Measurements from ENCODE around the gene PKP3. TPM values are rescaled to one million over a fixed set of nuclear protein-coding genes. Genes with fewer than 3 reads are reported as not detected.
"Not testable (repeated sequence)": the region's sequence is repeated elsewhere in the genome, so short reads cannot be mapped to it uniquely, and the experiment has no call there.

The PKP3 gene, protein sequence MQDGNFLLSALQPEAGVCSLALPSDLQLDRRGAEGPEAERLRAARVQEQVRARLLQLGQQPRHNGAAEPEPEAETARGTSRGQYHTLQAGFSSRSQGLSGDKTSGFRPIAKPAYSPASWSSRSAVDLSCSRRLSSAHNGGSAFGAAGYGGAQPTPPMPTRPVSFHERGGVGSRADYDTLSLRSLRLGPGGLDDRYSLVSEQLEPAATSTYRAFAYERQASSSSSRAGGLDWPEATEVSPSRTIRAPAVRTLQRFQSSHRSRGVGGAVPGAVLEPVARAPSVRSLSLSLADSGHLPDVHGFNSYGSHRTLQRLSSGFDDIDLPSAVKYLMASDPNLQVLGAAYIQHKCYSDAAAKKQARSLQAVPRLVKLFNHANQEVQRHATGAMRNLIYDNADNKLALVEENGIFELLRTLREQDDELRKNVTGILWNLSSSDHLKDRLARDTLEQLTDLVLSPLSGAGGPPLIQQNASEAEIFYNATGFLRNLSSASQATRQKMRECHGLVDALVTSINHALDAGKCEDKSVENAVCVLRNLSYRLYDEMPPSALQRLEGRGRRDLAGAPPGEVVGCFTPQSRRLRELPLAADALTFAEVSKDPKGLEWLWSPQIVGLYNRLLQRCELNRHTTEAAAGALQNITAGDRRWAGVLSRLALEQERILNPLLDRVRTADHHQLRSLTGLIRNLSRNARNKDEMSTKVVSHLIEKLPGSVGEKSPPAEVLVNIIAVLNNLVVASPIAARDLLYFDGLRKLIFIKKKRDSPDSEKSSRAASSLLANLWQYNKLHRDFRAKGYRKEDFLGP
- total RNA-seq, result not detected

DNA sequence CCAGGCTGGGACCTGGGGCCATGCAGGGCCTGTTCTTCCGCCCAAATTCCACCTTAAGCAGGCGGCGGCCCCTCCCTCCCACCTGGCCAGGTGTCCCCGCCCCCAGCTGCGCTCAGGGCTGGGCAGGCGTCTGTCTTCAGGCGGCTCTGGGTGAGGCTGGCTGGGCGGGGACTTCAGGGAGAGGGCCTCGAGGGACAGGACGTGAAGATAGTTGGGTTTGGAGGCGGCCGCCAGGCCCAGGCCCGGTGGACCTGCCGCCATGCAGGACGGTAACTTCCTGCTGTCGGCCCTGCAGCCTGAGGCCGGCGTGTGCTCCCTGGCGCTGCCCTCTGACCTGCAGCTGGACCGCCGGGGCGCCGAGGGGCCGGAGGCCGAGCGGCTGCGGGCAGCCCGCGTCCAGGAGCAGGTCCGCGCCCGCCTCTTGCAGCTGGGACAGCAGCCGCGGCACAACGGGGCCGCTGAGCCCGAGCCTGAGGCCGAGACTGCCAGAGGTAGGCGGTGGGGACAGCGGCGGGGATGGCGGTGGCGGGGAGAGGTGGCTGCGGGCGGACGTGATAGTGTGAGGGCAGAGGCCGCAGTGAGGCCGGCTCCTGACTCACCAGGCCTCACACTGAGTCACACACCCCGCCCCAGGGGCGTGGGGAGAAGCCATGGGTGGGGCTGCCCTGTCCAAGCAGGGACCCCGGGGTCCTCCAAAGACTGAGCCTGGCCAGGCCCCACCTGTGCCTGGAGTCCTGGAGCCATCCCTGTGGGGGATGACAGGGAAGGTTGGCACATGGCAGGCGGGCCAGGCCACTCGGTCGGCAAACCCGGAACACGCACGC lies at the start of gene PKP3:
Gene PKP3, plus strand, starts transcription at position 176 of the 824 bp plus-strand sequence. Its CDS starts 84 bp downstream, at position 260.
- FAIRE-seq (no peak), DNase-seq (ENCODE audit: low spot score in 2 of 2) (no peak)

DNA sequence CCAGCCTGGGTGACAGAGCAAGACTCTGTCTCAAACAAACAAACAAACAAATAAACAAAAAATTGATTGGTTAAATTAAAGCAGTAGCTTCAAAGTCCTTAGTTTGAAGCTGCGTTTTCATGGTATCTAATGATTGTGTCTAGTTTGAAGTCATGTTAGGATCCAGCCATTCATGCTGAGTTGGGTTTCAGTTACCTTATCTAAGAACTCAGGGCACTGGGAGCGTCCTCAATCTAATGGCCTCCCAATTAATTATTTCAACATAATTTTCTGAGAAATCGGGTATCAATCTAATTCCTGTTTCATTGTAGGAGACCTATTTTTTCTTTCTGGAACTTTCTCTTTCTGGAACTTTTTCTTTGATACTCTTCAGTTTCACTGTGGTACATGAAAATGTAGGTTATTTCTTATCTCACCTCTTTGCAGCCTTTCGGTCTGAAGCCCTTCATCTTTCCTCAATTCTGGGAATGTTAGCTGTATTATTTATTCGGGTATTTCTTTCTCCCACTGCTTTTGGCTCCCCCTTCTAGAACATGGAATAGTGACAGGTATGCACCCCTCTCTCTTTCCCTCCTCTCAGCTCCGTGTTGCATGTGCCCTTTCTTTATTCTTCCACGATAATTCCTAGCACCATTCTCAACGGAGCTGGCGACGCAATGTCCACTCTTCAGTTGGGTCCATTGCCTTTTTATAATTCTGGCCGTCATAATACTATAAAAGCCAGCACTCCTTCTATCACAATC lies 49.0 kb upstream of the PKP3 start:
- DNase-seq (ENCODE audit: low spot score in 2 of 2) (no peak), FAIRE-seq (no peak)

DNA sequence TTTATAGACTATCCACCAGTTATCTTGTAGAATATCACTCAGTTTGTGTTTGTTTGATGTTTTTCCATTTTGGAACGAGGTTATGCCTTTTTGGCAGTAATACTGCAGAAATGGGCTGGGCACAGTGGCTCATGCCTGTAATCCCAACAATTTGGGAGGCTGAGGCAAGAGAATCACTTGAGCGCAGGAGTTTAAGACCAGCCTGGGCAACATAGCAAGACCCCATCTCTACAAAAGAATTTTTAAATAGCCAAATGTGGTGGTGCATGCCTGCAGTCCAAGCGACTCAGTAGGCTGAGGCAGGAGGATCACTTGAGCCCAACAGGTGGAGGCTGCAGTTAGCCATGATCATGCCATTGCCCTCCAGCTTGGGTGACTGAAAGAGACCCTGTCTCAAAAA lies 47.5 kb upstream of the PKP3 start:
- no peak for DNase-seq (ENCODE audit: low spot score in 2 of 2)
- FAIRE-seq, result no peak

DNA sequence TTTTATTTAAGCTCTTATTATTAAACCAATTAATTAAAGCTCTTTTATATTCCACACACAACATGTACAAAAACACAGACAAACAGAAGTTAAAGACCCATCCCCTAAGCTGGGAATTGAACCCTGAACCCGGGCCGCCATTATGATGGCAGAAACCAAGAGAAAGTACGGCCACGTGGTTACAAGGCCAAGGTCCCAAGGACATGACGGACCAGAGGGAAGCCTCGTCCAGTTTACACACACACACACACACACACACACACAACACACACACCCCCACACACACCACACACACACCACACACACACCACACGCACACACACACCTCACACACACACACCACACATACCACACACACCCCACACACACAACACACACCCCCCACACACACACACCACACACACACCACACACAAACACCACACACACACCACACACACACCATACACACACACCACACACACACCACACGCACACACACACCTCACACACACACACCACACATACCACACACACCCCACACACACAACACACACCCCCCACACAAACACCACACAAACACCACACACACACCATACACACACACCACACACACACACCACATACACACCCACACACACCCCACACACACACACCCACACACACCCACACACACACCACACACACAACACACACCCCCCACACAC lies 44.6 kb upstream of the PKP3 start:
- not testable (repeated sequence) for FAIRE-seq; DNase-seq (ENCODE audit: low spot score in 2 of 2)

DNA sequence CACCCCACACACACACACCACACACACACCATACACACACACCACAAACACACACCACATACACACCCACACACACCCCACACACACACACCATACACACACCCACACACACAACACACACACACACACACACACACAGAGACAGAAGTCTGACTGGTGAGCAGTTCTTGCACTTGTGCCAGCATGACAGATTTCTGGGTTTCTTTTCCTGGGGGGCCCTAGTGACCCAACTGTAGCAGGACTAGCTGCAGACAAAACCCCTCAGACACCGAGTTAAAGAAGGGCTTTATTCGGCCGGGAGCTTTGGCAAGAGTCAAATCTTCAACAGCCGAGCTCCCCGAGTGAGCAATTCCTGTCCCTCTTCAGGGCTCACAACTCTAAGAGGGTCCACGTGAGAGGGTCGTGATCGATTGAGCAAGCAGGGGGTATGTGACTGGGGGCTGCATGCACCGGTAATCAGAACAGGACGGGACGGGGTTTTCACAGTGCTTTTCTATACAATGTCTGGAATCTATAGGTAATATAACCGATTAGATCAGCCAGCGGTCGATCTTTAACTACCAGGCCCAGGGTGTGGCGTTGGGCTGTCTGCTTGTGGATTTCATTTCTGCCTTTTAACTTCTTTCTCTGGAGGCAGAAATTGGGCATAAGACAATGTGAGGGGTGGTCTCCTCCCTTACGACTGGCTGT lies 43.8 kb upstream of the PKP3 start:
- not testable (repeated sequence) for FAIRE-seq; DNase-seq (ENCODE audit: low spot score in 2 of 2)

DNA sequence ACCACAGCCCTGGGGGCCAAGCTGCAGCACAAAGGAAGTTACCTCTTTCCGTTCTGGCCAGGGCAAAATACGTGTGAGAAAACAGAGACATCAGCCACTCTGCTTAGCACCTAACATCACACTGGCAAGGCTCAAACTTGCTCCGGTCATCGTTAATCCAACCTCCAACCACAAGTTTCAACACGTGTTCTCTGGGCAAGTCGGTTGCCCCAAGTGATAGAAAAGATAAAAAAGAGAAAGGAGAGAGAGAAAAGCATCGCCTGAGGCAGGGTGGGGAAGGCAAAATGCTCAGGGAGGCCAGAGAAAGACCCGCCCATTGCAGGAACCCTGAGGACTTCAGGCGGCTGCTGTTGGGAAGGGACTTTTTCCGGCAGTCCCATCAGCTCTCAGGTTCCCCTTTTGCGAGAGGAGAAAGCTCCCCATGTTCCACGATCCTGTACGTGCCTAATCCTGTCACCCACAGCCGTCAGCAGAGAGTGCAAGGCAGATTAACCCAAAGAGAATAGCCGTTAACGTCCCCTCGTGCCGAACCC lies 43.2 kb upstream of the PKP3 start:
- DNase-seq (ENCODE audit: low spot score in 2 of 2), result no peak
- no peak for FAIRE-seq

DNA sequence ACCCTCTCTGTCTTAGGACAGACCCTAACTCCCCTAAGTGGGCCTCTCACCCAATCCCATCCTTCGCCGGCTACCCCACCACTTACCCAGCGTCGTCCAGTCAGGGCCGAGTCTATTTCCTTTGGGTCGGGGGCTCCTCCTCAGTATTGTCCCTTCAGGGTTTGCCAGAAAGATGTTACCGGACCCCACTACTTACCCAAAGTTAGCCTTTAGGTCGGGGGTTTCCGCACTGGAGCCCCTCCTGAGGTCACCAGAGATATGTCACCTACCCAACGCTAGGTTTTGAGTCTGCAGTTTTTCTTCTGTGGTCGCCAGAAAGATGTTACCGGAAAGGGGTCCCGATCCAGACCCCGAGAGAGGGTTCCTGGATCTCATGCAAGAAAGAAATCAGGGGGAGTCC lies 42.6 kb upstream of the PKP3 start:
- no peak for DNase-seq (ENCODE audit: low spot score in 2 of 2)
- no peak for FAIRE-seq

DNA sequence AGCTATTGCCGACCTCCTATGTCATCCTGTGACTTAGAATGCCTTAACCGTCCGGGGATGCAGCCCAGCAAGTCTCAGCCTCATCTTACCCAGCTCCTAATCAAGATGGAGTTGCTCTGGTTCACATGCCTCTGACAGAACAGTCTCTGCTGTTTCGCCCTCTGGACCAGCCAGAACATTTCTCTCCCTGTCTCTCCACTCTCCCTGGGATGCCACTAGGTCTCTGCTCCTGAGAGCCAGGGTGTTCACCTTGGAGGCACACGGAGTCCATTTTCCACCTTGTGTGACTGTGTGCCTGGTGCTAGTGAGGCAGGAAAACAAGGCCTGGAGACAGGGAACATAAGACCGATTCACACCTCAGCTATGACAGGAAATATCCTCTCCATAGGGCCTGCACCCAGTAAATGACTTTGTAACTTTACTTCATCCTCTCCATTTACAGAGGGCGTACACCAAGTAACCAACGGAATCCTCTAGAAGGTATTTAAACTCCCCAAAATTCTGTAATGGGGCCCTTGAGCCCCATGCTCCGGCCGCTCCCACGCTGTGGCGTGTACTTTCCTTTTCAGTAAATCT lies 41.5 kb upstream of the PKP3 start:
- FAIRE-seq, result no peak

DNA sequence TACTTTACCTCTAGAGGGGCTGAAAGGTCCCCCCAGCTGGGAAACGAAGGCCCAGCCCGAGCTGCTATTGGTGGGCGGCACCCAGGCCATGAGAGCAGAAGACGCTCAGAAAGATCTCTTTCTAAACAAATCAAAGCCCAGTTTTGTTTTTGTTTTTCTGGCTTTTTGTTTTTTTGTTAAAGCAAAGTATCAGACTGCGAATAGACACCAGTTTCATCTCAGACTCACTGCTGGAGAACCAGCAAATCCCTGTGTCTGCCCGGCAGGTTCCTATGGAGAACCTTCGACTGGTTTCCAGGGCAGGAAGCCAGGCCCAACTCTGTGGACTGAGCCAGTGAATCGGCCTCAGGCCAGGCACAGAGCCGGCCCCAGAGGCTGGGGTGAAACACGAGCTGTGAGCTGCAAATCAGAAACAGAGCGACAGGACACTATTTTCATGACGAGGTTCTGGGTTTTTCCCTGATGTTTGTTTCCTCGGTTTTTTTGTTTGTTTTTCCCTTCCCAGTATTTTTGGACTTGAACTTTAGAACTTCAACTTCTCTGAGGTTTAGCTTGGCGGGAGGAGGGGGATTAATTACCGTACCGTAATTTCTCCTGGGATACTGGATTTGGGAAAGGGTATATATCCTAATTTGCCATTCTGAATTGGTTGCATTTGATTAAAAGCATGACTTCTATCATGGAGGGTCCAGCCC lies 40.7 kb upstream of the PKP3 start:
- peak in 1 of 2 donors; percentile 55 for DNase-seq (ENCODE audit: low spot score in 2 of 2)
- FAIRE-seq, result no peak

More for the DNA sequence above, 41.5 kb upstream of the PKP3 start:
- no peak for DNase-seq (ENCODE audit: low spot score in 2 of 2)

DNA sequence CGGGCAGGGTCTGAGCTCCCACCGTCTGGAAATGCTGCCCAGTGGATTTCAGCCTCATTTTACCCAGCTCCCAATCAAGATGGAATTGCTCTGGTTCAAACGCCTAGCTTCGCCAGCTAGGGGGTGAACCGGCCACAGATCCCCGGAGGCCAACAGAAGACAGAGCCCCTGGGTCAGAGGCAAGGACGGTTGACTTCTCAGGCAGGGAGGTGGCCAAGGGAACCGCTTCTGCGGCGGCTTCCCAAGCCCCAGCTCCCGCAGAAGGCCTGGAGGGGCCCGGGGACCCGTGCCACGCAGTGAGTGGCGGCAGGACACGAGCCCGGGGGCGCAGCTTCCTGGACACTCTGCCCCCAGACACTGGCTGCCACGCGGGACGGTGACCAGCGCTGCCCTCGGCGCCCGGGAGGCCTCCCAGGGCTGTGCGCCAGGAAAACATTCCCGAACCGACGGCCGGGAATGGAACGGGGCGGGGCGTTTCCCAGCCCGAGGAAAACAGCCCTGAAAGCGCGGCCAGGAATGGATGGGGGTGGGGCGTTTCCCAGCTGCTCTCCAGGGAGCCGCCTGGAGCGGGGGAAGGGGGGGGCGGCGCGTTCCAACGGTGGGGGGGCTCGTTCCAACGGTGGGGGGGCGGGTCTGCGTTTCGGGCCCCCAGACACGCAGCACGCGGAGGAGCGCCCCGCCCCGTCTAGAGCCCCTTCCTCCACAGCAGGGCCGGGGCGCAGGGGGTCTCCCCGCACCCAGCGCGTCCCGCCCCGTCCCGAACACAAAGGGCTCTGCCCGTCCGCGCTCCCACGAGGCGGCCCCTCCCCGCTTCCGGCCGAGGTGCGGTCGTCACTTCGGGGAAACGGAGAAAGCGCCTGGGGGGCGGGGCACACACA lies 38.2 kb upstream of the PKP3 start:
- DNase-seq (ENCODE audit: low spot score in 2 of 2) (peak; percentile 78 to 80), FAIRE-seq (no peak)

DNA sequence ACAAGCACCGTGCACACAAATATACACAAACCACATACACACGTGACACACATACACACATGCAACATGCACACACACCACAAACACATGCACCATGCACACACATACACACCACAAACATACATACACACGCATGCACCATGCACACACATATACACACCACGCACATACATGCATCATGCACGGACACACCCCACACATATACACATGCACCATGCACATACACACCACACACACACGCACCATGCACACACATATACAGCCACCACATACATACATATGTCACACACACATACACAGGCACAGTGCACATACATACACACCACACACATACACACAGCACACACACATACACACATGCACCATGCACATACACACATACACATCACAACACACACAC lies 37.4 kb upstream of the PKP3 start:
- FAIRE-seq, result no peak
- DNase-seq (ENCODE audit: low spot score in 2 of 2), result no peak

DNA sequence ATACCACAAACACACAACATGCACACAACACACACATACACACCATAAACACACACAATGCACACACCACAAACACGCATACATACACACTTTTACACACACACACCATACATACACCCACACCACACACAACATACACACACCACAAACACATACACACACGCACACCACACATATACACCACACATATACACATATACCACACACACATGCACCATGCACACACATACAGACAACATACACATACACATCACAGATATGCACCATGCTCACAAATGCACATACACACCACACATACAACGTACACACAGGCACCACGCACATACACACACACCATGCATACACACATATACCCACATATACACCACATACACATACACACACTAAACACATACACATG lies 36.4 kb upstream of the PKP3 start:
- DNase-seq (ENCODE audit: low spot score in 2 of 2) (no peak), FAIRE-seq (no peak)

DNA sequence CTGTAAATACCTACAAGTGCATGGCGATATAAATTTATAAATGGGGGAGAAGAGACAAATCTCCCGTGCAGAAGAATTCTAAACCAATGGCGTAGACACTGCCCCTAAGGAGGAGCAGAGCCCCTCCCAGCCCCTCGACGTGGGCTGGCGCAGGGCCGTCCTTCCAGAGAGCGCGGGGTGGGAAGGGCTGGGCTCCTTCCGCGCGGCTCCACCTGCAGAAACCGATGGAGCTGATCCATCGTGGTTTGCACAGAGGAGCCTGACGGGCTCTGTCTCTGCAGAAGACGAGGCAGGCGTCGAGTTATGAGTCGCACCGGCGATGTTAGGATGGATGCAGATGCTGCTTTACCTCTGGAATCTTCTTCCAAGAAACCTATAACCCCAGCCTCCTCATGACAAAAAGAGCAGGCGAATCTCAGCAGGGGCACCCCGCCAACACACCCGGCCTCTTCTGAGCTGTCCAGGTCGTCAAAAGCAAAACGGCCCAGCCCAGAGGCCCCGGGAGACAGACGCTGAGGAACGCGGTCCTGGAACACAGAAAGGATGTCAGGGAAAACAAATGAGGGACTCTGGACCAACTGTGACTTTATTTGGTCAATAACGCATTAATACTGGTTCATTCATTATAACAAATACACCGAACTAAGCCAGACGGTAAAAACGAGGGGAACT lies 35.7 kb upstream of the PKP3 start:
- FAIRE-seq (no peak), DNase-seq (ENCODE audit: low spot score in 2 of 2) (no peak)

DNA sequence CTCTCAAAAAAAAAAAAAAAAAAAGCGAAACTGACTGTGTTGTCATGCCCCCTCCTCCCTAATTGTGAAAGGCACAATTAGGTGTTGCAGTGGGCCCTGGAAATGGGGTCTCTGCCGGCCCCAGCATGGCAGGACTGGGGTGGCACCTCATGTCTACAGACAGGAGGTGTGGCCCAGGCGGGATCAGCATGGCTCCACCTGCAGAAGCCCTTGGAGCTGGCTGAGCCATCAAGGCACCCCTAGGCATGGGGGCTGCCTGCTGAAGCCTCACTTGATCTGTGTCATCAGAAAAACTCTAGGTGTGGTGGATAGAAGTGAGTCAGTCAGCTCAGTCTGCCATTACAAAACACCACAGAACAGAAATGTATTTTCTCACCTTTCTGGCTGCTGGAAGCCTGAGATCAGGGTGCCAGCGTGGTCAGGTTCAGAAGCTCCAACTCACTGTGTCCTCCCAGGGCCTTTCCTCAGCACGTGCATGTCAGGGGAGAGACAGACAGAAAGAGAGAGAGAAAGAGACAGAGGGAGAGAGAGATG lies 34.8 kb upstream of the PKP3 start:
- no peak for FAIRE-seq
- no peak for DNase-seq (ENCODE audit: low spot score in 2 of 2)

DNA sequence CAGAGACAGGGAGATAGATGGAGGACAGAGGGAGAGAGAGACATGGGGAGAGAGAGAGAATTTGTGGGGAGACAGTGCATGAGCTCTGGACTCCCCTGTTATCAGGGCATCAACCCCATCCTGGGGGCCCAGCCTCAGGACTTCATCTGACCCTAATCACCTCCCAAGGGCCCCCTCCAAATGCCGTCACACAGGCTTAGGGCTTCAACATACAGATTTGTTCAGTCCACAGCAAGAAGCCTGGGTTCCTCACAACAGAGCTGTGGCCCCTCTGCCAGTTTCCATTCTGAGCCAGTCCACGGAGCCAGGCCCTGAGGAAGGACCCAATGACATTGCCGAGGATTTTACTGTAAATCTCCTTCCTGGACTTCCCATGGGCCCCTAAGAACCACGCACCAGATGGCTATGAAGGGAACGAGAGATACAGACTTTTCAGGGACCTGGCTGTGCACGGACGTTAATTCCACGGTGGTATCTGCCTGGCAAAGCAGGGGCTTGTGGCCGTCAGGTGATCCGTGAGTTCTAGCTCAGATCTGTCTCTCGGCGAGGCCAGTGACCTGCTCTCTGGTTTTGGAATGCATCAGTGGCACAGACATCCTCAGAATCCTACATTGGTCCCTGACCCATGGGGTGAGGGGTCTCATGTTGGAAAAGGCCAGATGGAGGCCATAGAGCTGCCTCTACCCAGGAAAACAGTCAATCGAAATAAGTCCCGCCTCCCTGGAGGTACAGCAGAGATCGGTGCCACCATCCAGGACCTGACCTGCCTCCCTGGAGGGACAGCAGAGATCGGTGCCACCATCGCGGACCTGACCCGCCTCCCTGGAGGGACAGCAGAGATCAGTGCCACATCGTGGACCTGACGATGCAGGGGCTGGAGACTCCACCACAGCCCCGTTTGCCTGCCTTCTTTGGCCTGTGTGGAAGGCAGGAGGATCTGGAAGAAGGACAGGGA lies 33.4 kb upstream of the PKP3 start:
- FAIRE-seq (no peak), DNase-seq (ENCODE audit: low spot score in 2 of 2) (no peak)
